HG02588 (cell line): ENCODE results near the gene TOX2.

ENCODE experiments used
- ATAC-seq: cut with Tn5 transposase; IDR thresholded peaks from one replicate; pipeline ENCODE4 v1.9.1; 2021; ENCODE audit warnings: mild to moderate bottlenecking, moderate library complexity; ENCODE audit not compliant: unreplicated experiment

TOX2 gene

GRCh38 chr20:44052166-44052565, 137.5 kb downstream of the TOX2 start:
- no peak for ATAC-seq

DNA sequence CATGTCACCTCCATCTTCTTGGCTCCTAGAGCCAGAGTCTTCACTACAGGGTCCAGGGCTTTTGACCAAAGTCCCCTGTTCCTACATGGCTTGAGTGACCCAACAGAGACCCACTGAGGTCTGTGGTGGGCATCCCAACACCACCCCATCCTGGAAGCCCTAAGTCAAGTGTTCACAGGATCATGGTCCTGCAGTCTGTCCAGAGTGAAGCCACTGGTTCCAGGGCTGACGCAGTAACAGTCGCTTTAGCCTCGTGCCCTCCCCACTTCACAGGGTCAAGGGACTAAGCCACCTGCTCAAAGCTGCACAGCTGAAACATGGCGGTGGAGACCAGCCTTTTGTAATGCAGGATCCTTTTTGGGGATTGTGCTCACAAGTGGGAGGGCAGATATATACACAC, 138.4 kb downstream of the TOX2 start:
- no peak for ATAC-seq

GRCh38 chr20:44054118-44054517, 139.5 kb downstream of the TOX2 start:
- ATAC-seq: no peak

- ATAC-seq: no peak
These were observed 140.2 kb downstream of the TOX2 start for GRCh38 chr20:44054849-44055248.

GRCh38 chr20:44056010-44056698, 141.5 kb downstream of the TOX2 start:
- ATAC-seq: no peak

GRCh38 chr20:44057698-44058675, 143.3 kb downstream of the TOX2 start:
- no peak for ATAC-seq

- ATAC-seq: no peak
These were observed 150.1 kb downstream of the TOX2 start for GRCh38 chr20:44064501-44065400.

- ATAC-seq: no peak
These were observed 151.0 kb downstream of the TOX2 start for GRCh38 chr20:44065401-44066340.

DNA sequence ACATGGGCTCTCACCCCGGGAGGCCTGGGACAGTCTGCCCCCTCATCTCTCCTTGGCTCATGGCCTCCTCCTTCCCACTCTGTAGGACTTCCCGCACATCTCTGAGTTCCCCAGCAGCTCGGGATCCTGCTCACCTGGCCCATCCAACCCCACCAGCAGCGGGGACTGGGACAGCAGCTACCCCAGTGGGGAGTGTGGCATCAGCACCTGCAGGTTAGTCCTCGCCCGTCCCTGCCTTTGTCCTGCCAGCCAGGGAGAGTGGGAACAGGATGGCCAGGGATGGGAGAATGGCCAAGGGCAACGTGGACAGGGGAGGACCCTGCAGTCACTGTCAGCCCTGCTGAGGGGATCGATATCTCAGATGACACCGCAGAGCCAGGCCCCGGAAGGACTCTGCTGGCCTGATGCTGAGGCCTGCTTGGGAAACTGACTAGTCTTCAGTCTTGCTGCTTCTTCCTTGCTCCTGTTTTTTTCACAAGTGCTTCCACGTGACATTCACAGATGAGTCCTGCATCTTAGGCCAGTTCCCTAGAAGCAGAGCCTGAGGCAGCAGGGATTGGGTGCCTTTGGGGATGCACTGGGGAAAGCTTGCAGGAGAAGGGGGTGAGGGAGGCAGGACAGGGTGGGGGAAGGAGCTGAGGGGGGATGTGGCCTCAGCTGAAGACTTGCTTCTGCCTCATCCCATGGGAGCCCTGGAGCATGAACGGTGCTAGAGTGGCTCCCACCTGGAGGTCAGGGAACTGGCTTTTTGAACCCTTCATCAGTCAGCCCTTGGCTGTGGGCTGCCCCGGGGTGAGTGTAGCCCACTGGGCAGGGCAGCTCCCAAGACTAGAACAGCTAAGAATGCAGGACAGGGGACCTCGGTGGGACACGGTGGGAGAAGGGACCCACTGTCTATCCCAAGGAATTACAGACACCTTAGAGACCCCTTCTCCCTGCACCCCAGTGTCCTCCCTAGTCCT, 152.3 kb downstream of the TOX2 start:
- no peak for ATAC-seq

- no peak for ATAC-seq
These were observed 153.0 kb downstream of the TOX2 start for GRCh38 chr20:44067650-44068081.

GRCh38 chr20:44068316-44069201, 153.9 kb downstream of the TOX2 start:
- no peak for ATAC-seq

- ATAC-seq: peak; percentile 59
These were observed 154.8 kb downstream of the TOX2 start for GRCh38 chr20:44069203-44070011.

GRCh38 chr20:44070139-44070900, 155.7 kb downstream of the TOX2 start:
- ATAC-seq: no peak

DNA sequence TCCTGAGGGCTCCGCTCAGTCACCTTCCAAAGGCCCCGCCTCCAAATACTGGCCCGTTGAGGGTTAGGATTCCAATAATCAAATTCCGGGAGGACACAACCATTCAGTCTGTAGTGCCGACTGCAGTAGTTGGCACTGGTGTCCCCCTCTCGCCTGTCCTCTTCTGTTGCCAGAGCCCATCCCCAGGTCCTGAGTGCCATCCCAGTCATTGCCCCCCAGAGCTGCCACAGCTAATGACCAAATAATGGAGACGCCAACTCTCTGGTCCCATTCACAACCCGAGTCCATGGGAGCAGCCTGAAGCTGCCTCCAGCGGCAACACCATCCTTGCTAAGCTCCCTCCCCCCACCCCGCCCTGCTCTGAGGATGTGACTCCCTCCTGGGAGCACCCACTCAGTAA, 156.4 kb downstream of the TOX2 start:
- ATAC-seq: no peak

DNA sequence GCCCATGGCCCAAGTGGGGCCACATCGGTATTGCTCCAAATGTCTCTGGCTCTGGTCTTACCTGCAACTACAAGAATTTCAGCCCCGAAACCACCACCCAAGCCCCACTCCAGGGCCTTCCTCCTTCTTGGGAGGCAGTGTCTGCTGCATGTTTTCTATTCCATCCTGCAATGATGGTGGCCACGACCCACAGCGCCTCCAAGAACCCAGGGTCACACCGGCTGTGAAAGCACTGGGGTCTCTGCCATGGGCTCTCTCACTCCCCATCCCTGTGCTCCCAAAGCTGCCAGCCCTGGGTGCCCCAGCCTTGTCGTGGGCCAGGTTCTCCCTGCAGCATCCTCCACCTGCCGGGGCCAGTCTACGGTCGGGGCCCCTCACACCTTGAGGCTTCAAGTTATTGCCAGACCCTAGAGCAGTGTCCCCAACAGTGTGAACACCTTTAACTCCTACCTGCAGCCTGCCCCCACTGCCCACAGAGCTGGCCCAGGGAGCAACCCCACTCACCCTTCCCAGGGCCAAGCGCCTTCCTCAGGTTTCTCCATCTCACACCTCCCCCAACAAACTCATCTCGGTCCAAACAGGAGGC, 157.0 kb downstream of the TOX2 start:
- no peak for ATAC-seq

DNA sequence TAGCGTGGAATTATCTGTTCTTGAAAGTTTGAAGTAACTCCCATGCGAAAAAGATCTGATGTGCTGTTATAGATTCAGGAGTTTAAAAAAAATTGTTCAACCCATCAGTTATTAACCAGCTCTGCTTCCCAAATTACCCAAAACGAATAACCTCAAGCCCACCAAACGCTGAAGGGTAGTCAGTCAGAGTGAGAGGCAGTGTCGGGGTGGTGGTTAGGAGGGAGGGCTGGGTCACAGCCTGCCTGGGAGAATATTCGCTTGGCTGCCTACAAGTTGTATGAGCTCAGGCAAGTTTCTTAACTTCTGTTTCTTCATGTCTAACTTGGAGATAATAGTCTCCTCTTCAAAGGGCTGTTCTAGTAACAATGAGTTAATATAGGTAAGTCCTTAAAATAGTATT, 157.7 kb downstream of the TOX2 start:
- no peak for ATAC-seq
